ENCODE measurements around the gene PWWP2B.
"Not testable (repeated sequence)": the region's sequence is repeated elsewhere in the genome, so short reads cannot be mapped to it uniquely, and the experiment has no call there.

The PWWP2B gene

GRCh38 chr10:132420981-132421846 lies 24.2 kb downstream of the PWWP2B start:
- no peak for DNase-seq

- DNase-seq: peak; percentile 42
These were observed 25.1 kb downstream of the PWWP2B start for GRCh38 chr10:132421847-132422751.

GRCh38 chr10:132422903-132423825 lies 26.2 kb downstream of the PWWP2B start:
- DNase-seq: peak; percentile 22

- peak; percentile 60 for DNase-seq
These were observed 27.2 kb downstream of the PWWP2B start for GRCh38 chr10:132423966-132424861.

GRCh38 chr10:132425029-132425756 lies 28.2 kb downstream of the PWWP2B start:
- DNase-seq: no peak

GRCh38 chr10:132425757-132426155 lies 28.8 kb downstream of the PWWP2B start:
- DNase-seq: no peak

- DNase-seq: no peak
These were observed 30.2 kb downstream of the PWWP2B start for GRCh38 chr10:132427006-132427771.

- DNase-seq: no peak
These were observed 31.0 kb downstream of the PWWP2B start for GRCh38 chr10:132427939-132428367.

- no peak for DNase-seq
These were observed 31.5 kb downstream of the PWWP2B start for GRCh38 chr10:132428486-132428995.

- peak; percentile 72 for DNase-seq
These were observed 32.6 kb downstream of the PWWP2B start for GRCh38 chr10:132429281-132430230.

- DNase-seq: no peak
These were observed 33.3 kb downstream of the PWWP2B start for GRCh38 chr10:132430231-132430743.

- DNase-seq: no peak
These were observed 33.9 kb downstream of the PWWP2B start for GRCh38 chr10:132430861-132431271.

GRCh38 chr10:132431537-132432175 lies 34.7 kb downstream of the PWWP2B start:
- no peak for DNase-seq

- DNase-seq: no peak
These were observed 35.2 kb downstream of the PWWP2B start for GRCh38 chr10:132432176-132432540.

GRCh38 chr10:132433671-132434340 lies 36.8 kb downstream of the PWWP2B start:
- no peak for DNase-seq

- DNase-seq: no peak
These were observed 37.5 kb downstream of the PWWP2B start for GRCh38 chr10:132434405-132435005.

- DNase-seq: not testable (repeated sequence)
These were observed 38.3 kb downstream of the PWWP2B start for GRCh38 chr10:132435320-132435719.

Data from NCI-H1436 treated with DMSO at 0.1 percent for 48 hours (cell line).